ENCODE measurements around the gene ARL5B.

- TF ChIP-seq CTCF (IDR thresholded peaks at IDR 0.05; ENCODE audit: poor library complexity) (no peak), EZH2phosphoT487 (IDR thresholded peaks at IDR 0.05; ENCODE audit: low read depth, severe bottlenecking, unreplicated experiment) (no peak)
These were observed 31.3 kb downstream of the ARL5B start for GRCh38 chr10:18690541-18690940.
